PC-9 (cell line): ENCODE measurements around the gene PRKX.
"Not testable (repeated sequence)": the region's sequence is repeated elsewhere in the genome, so short reads cannot be mapped to it uniquely, and the experiment has no call there.

Experiments
- CTCF ChIP-seq: fragments of 200-600 bp; sonication (generic); conservative IDR thresholded peaks from 2 replicates; pipeline ENCODE4 v1.6.1; 2017; ENCODE audit warnings: mixed run types, antibody characterized with exemption, mild to moderate bottlenecking, moderate library complexity
- EZH2 ChIP-seq: fragments of 200-600 bp; sonication (generic); IDR thresholded peaks from 2 replicates; pipeline ENCODE4 v1.8.0; 2017; ENCODE audit warnings: antibody characterized with exemption, low read depth

GRCh38 chrX:3701445-3701928, 12.0 kb downstream of the PRKX start:
- not testable (repeated sequence) for TF ChIP-seq CTCF, EZH2
